Activated CD8-positive, alpha-beta memory T cell treated with anti-CD3 and anti-CD28 coated beads, Interleukin-2, amount 50 U/mL, for 24 hours (primary cell): ENCODE measurements around the gene ARID4B.

ENCODE experiments used
- DNase-seq: peaks from one replicate; pipeline ENCODE4 v3.0.0-alpha.2; 2020; ENCODE audit errors: extremely low read depth

ARID4B gene

DNA sequence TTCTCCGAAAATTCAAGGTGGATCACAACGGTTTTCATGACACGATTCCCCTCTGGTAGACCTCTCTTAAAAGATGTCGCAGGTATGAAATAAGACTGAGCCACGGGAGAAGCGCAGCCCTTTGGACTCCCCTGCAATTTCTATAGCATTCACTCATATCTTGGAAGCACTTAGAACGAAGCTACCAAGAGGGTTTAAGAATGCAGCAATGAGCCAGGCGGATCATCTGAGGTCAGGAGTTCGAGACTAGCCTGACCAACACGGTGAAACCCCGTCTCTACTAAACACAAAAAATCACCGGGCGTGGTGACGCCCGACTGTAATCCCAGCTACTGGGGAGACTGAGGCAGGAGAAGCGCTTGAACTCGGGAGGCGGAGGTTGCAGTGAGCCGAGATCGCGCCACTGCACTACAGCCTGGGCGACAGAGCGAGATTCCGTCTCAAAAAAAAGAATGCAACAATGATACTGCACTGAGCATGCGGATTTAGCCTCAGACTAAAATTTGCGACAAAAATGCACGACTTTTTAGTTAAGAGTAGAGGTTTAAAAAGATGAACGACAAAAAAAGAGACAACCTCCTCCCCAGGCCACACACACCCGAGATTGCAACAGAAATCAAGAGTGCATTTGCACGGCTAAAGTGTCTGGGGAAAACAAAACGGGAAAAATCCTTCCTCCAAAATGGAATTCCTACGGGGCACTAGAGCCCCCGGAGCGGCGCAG, 200.1 kb downstream of the ARID4B start:
- DNase-seq: no peak

DNA sequence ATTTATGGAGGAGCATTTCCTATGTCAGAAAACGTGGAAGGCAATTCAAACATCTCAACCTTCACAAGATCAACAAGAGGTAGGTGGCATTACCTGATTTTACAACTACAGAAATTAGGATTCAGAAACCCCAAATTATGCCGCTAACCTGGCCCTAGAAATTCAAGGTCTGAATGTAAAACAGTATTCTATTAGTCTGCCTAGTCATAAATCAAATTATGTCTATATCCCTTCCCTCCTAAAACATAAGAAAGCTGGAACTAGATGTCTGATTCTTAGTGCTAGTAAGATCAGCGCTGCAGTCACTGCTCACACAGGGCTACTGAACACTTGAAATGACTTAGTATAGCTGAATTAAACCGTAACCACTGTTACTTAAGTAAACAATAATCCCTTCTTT, 200.8 kb downstream of the ARID4B start:
- DNase-seq: no peak

DNA sequence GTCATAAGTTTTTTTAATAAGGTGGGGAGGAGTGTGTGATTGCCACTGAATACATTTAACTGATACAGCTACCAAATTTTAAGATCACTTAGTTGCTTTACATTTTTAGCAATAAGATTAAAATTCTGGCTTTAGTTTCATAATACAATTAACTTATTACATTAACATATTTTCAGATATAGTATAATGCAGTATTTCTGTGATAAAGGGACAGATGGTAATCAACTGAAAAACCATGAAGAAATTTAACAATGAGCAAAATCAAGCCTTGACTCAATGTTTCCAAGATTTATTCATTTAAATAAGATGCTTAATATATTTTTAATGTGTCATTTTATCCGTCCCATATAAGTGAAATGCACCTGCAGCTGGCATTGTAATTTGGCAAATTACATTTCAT, 203.3 kb downstream of the ARID4B start:
- DNase-seq: no peak

DNA sequence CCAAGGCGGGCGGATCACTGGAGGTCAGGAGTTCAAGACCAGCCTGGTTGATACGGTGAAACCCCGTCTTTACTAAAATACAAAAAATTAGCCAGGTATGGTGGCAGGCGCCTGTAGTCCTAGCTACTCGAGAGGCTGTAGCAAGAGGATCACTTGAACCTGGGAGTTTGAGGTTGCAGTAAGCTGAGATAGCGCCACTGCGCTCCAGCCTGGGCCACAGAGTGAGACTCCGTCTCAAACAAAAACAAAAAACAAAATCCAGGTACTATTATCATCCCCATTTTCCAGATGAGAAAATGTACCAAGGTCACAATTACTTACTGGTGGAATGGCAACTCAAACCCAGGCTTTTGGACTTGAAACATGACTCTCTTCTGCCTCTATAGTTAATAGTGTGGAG, 203.9 kb downstream of the ARID4B start:
- DNase-seq: no peak

DNA sequence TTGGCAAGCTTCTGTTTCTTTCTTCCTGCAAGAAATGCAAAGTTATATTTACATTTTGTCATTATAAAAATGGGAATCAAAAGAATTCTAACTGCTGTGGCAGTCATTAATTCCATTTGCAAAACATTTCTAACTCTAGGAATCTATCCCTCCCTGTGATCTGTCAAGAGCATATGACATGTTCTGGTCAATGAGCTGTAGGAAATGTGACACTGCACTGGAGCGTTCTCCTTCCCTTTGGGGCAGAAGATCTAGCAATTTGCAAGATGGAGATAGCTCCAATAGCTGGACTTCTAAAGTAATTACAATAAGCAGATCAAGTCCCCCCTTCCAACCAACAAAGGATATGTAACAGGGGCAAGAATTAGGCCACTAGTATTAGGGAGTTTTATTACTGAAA, 205.6 kb downstream of the ARID4B start:
- no peak for DNase-seq
